HL-60 (cell line): ENCODE data around the gene MFSD6L.

Source experiments
- CTCF ChIP-seq: IDR thresholded peaks from one replicate; pipeline ENCODE4 v1.5.1; 2011; ENCODE audit warnings: low read length, control low read depth, inconsistent platforms; ENCODE audit not compliant: insufficient read depth
- GABPA ChIP-seq: IDR thresholded peaks from 2 replicates; pipeline ENCODE4 v1.6.1; 2012; ENCODE audit warnings: low read depth
- POLR2AphosphoS5 ChIP-seq: IDR thresholded peaks from 2 replicates; pipeline ENCODE4 v1.6.1; 2012; ENCODE audit warnings: low read depth
- SPI1 ChIP-seq: IDR thresholded peaks from 2 replicates; pipeline ENCODE4 v1.6.1; 2012; ENCODE audit warnings: low read depth, mild to moderate bottlenecking, borderline replicate concordance

- TF ChIP-seq GABPA (no peak), CTCF (peak; percentile 50), POLR2AphosphoS5 (no peak), SPI1 (no peak)
Observed at GRCh38 chr17:8785547-8786413, 13.4 kb downstream of the MFSD6L start.
